ENCODE data around the gene REEP1.

DNA sequence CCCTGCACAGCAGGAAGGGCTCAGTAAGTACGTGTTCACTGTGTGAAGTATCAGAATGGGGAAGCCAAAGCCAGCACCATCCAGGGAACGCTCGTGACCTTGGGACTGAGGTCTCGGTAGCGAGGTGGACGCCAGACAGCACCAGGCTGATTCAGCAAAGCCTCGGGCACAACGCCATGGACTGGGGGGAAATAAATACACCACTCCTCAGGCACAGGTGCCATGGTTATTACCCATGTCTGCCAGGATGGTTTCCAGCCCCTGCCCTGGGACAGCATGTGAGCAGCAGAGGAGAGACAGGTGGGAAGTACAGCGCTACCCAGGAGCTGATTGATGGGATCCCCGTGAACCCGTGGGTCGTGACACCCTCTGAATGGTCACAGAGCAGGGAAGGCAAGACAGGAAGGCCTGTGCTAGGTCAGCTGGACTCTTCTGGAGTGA is 53.0 kb downstream of the REEP1 start:
- TF ChIP-seq POLR2A (IDR thresholded peaks at IDR 0.05; ENCODE audit: low read depth, low read length) (no peak), POLR2AphosphoS5 (IDR thresholded peaks at IDR 0.05; ENCODE audit: low read depth, low read length) (no peak)
